CD14-positive monocyte (primary cell): ENCODE results near the gene SLC38A8. TPM values are rescaled to one million over a fixed set of nuclear protein-coding genes. Genes with fewer than 3 reads are reported as not detected.

Source experiments
- DNase-seq, 3 donors: peaks; one replicate each; pipeline ENCODE4 v3.0.0-alpha.2; 2011 to 2022
- H2AFZ ChIP-seq: 2 replicates; pipeline ENCODE4 v1.6.0; 2012; ENCODE audit warnings: mild to moderate bottlenecking, low read depth, low read length, inconsistent platforms; ENCODE audit not compliant: insufficient read depth, poor library complexity, severe bottlenecking
- H3K27ac ChIP-seq, 2 donors: 1 replicate in 1 of 2; 2 replicates in 1 of 2; pipeline ENCODE4 v1.5.1; 2012 to 2013; ENCODE audit warnings: low read length in 2 of 2, control low read depth in 1 of 2, inconsistent platforms in 1 of 2, low read depth in 1 of 2, mild to moderate bottlenecking in 1 of 2
- H3K27me3 ChIP-seq, 2 donors: one replicate each; pipeline versions ENCODE4 v1.6.0 to v1.6.1; 2011 to 2013; ENCODE audit warnings: low read length in 2 of 2; ENCODE audit not compliant: control insufficient read depth in 2 of 2, insufficient read depth in 2 of 2
- H3K36me3 ChIP-seq, 2 donors: replicated peaks in 1 of 2; 1 replicate in 1 of 2; 2 replicates in 1 of 2; pipeline versions ENCODE4 v1.5.1 to v1.6.1; 2012 to 2013; ENCODE audit warnings: low read length in 2 of 2, control low read depth in 1 of 2, inconsistent platforms in 1 of 2, mild to moderate bottlenecking in 1 of 2; ENCODE audit not compliant: insufficient read depth in 2 of 2, control insufficient read depth in 1 of 2
- H3K4me1 ChIP-seq, 2 donors: 1 replicate in 1 of 2; 2 replicates in 1 of 2; pipeline versions ENCODE4 v1.5.1 to v1.6.1; 2012 to 2013; ENCODE audit warnings: low read length in 2 of 2, control low read depth in 1 of 2, inconsistent platforms in 1 of 2, mild to moderate bottlenecking in 1 of 2, moderate library complexity in 1 of 2; ENCODE audit not compliant: insufficient read depth in 2 of 2, control insufficient read depth in 1 of 2
- H3K4me2 ChIP-seq: replicated peaks from 2 replicates; pipeline ENCODE3; 2012; ENCODE audit warnings: low read length, moderate library complexity, mild to moderate bottlenecking; ENCODE audit not compliant: poor library complexity, severe bottlenecking; ENCODE audit errors: extremely low read depth
- H3K4me3 ChIP-seq, 3 experiments: fragments of 200-600 bp in 1 of 3; sonication (generic) in 1 of 3; replicated peaks in 1 of 3; 1 replicate in 2 of 3; 2 replicates in 1 of 3; pipeline ENCODE4 v1.5.1; 2011 to 2013; ENCODE audit warnings: low read length in 3 of 3, mild to moderate bottlenecking in 3 of 3, control low read depth in 2 of 3, low read depth in 2 of 3, inconsistent platforms in 1 of 3, moderate library complexity in 1 of 3
- H3K79me2 ChIP-seq: 2 replicates; pipeline ENCODE4 v1.6.0; 2012; ENCODE audit warnings: mild to moderate bottlenecking, control low read depth, inconsistent platforms, low read length, moderate library complexity; ENCODE audit not compliant: insufficient read depth
- H3K9ac ChIP-seq: 2 replicates; pipeline ENCODE4 v1.6.0; 2017; ENCODE audit warnings: low read length, mild to moderate bottlenecking; ENCODE audit not compliant: insufficient read depth, poor library complexity, severe bottlenecking
- H3K9me3 ChIP-seq, 2 donors: replicated peaks in 1 of 2; 1 replicate in 1 of 2; 2 replicates in 1 of 2; pipeline versions ENCODE4 v1.5.1 to v1.6.1; 2012 to 2013; ENCODE audit warnings: low read length in 2 of 2, control low read depth in 1 of 2; ENCODE audit not compliant: control insufficient read depth in 1 of 2, insufficient read depth in 1 of 2
- H4K20me1 ChIP-seq: 2 replicates; pipeline ENCODE4 v1.6.0; 2012; ENCODE audit warnings: mild to moderate bottlenecking, low read length, control low read depth, moderate library complexity; ENCODE audit not compliant: insufficient read depth
- H3K27ac Mint-ChIP-seq, 7 donors: one replicate each; pipeline ENCODE4 v1.8.0; 2020; ENCODE audit warnings: mild to moderate bottlenecking in 7 of 7, mixed read lengths in 7 of 7, moderate library complexity in 6 of 7, inconsistent platforms in 2 of 7
- H3K27me3 Mint-ChIP-seq, 3 donors: one replicate each; pipeline ENCODE4 v1.8.0; 2021 to 2022; ENCODE audit warnings: low read depth in 3 of 3, mild to moderate bottlenecking in 3 of 3, mixed read lengths in 3 of 3, moderate library complexity in 3 of 3, inconsistent platforms in 1 of 3
- H3K36me3 Mint-ChIP-seq, 2 donors: one replicate each; pipeline ENCODE4 v1.8.0; 2020; ENCODE audit warnings: mixed read lengths in 2 of 2, inconsistent platforms in 1 of 2, mild to moderate bottlenecking in 1 of 2
- H3K4me1 Mint-ChIP-seq: one replicate; pipeline ENCODE4 v1.8.0; 2020; ENCODE audit warnings: mild to moderate bottlenecking, mixed read lengths
- H3K4me3 Mint-ChIP-seq, 2 donors: one replicate each; pipeline ENCODE4 v1.8.0; 2020; ENCODE audit warnings: mild to moderate bottlenecking in 2 of 2, mixed read lengths in 2 of 2, moderate library complexity in 1 of 2
- H3K9me3 Mint-ChIP-seq, 7 donors: one replicate each; pipeline ENCODE4 v1.8.0; 2020 to 2022; ENCODE audit warnings: mixed read lengths in 7 of 7, mild to moderate bottlenecking in 6 of 7, moderate library complexity in 6 of 7, inconsistent platforms in 2 of 7
- CTCF ChIP-seq: fragments of 200-600 bp; IDR thresholded peaks from one replicate; pipeline ENCODE4 v1.8.0; 2022; ENCODE audit warnings: antibody characterized with exemption, mild to moderate bottlenecking
- WGBS: methylation state at CpG from one replicate; pipeline ENCODE4 v1.1.5; 2013; ENCODE audit warnings: missing lambda C conversion rate; ENCODE audit not compliant: insufficient coverage; 5-methylcytosine and 5-hydroxymethylcytosine counted together
- intact Hi-C, 2 donors: fragments of 100-400 bp; cut with micrococcal nuclease; formaldehyde crosslinking; loops; one replicate each; pipeline versions ENCODE4 v1.15.0 to v1.15.1; 2023
- polyA plus RNA-seq, 3 donors: library from polyadenylated mRNA; depleted of rRNA in 1 of 3; unstranded in 2 of 3; stranded (reverse) in 1 of 3; fragments of 300-500 nt in 2 of 3; fragments of >200 nt in 1 of 3; fragmentation: Illumina TruSeq in 2 of 3; gene quantifications; 1 replicate in 2 of 3; 2 replicates in 1 of 3; pipeline ENCODE4 v1.2.3, GENCODE V29; 2012 to 2021

SLC38A8 gene
- polyA plus RNA-seq, 3 donors = not detected

- Mint-ChIP-seq H3K27ac (peak overlapping the region in 1 of 7 donors; percentile 10), H3K4me3 (peak overlapping the region in 1 of 2 donors; percentile 20), H3K36me3 (peaks cover 97 to 99% of the 10 kb centered on the region in 2 donors), H3K4me1 (no peaks in the 10 kb centered on the region), H3K27me3 (peaks cover 0 to 1% (median 0%) of the 10 kb centered on the region in 3 donors), H3K9me3 (peaks cover 0 to 3% (median 0%) of the 10 kb centered on the region in 7 donors)
- intact Hi-C loops = loop anchor here in 1 of 2 donors (5.0 kb wide), 1 partner anchor 95 kb away; no protein-coding TSS in a partner anchor
- Histone ChIP-seq H3K9me3 (no peaks in the 10 kb centered on the region), H2AFZ (no peak overlapping the region), H3K9ac (no peak overlapping the region), H3K27me3 (no peaks in the 10 kb centered on the region), H3K27ac (no peak overlapping the region), H4K20me1 (peaks cover 8% of the 10 kb centered on the region), H3K79me2 (no peaks in the 10 kb centered on the region), H3K4me2 (no peak overlapping the region), H3K36me3 (peaks cover 99% of the 10 kb centered on the region in 2 donors), H3K4me1 (no peaks in the 10 kb centered on the region), H3K4me3 (no peak overlapping the region)
- no peak for TF ChIP-seq CTCF
- no peak for DNase-seq
- 95% methylated on average over 3 of the region's 7 CpGs for WGBS
These were observed 14.3 kb upstream of the SLC38A8 start for GRCh38 chr16:84056933-84057332.

DNA sequence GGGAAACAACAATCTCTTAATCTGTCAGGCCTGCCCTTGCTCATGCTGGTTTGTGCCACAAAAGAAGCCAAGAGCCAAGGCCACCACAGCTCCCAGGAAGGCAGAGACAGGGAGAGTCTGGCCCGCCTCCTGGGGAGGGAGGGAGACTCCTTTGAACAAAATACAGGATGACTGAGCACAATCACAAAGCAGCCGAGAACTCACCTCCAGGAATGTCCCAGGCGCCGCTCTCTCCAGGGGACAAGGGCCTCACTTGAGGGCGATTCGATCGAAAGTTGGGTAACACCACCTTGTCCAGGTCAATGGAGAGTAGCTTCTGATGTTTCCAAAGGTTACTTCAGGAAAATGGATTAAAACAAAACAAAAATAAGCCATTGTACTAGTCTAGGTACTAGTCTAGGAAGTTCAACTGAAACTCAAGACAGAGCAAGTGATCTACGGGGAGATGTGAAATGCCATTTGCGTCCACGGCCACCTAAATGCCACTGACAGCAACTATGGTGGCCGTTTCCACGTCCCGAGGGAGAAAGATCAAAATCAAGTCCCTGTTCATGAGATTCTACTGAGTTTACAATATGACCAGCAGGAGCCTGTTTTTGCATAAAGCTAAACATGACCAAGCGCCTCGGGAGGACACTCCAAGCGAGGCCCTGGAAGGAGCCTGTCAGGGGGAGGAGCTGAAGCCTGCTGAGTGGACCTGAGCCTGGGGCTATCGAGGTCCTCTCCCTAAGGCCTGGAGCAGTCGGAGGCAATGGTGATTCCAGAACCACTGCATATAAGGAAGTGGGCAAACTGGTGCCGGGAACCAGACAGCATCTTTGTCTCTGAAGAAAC, 13.4 kb upstream of the SLC38A8 start:
- H4K20me1 ChIP-seq = peaks cover 8% of the 10 kb centered on the region
- DNase-seq = no peak
- peak overlapping the region in 1 of 7 donors; percentile 38 for H3K27ac Mint-ChIP-seq
- no peaks in the 10 kb centered on the region for H3K4me1 Mint-ChIP-seq
- no peak overlapping the region for H3K4me3 Mint-ChIP-seq
- H3K4me3 ChIP-seq = no peak overlapping the region
- no peaks in the 10 kb centered on the region for H3K79me2 ChIP-seq
- no peak overlapping the region for H3K4me2 ChIP-seq
- no peak for TF ChIP-seq CTCF
- H3K27me3 Mint-ChIP-seq = no peaks in the 10 kb centered on the region
- H2AFZ ChIP-seq = no peak overlapping the region
- WGBS = 98% methylated on average over 17 of the region's 19 CpGs
- H3K9ac ChIP-seq = no peak overlapping the region
- H3K36me3 ChIP-seq = peaks cover 91 to 92% of the 10 kb centered on the region in 2 donors
- peaks cover 0 to 6% (median 2%) of the 10 kb centered on the region in 7 donors for H3K9me3 Mint-ChIP-seq
- peaks cover 90 to 95% of the 10 kb centered on the region in 2 donors for H3K36me3 Mint-ChIP-seq
- no peaks in the 10 kb centered on the region for H3K27me3 ChIP-seq
- no peak overlapping the region for H3K27ac ChIP-seq
- H3K4me1 ChIP-seq = no peaks in the 10 kb centered on the region
- intact Hi-C loops = loop anchor here in 1 of 2 donors (5.0 kb wide), 1 partner anchor 94 kb away; no protein-coding TSS in a partner anchor
- H3K9me3 ChIP-seq = no peaks in the 10 kb centered on the region
